ENCODE measurements around the gene CENATAC.
A peak's percentile ranks its signal among the peaks of the same experiment; 100 is the strongest.
"Not testable (repeated sequence)": the region's sequence is repeated elsewhere in the genome, so short reads cannot be mapped to it uniquely, and the experiment has no call there.

Gene CENATAC

GRCh38 chr11:119016216-119017009 lies 18.5 kb downstream of the CENATAC start:
- H3K4me1 Mint-ChIP-seq = peaks cover 19% of the 10 kb centered on the region
- TF ChIP-seq CTCF (IDR thresholded peaks at IDR 0.05; ENCODE audit: unreplicated experiment in 3 of 3) = no peak
- H3K27me3 Mint-ChIP-seq (ENCODE audit: low read depth) = no peaks in the 10 kb centered on the region
- H3K4me3 Mint-ChIP-seq = peak overlapping the region; percentile 99 to 100 (median 99)
- H3K36me3 Mint-ChIP-seq (ENCODE audit: low read depth) = peaks cover 63% of the 10 kb centered on the region
- H3K27ac Mint-ChIP-seq = no peak overlapping the region
- no peaks in the 10 kb centered on the region for H3K9me3 Mint-ChIP-seq

GRCh38 chr11:119017377-119017776 lies 19.4 kb downstream of the CENATAC start:
- Mint-ChIP-seq H3K27ac (peak overlapping the region; percentile 96 to 100 (median 99)), H3K4me3 (peak overlapping the region; percentile 99 to 100 (median 99))

GRCh38 chr11:119018074-119018938 lies 20.4 kb downstream of the CENATAC start, which contains the start of the genes RPS25 and TRAPPC4:
Gene RPS25 (minus strand): TSS chr11:119018343. CDS start chr11:119018284, 59 bp downstream.
Gene TRAPPC4 (plus strand): TSS chr11:119018766. CDS start chr11:119018796, 30 bp downstream.
- no peak for TF ChIP-seq CTCF (IDR thresholded peaks at IDR 0.05; ENCODE audit: unreplicated experiment in 3 of 3)
- H3K9me3 Mint-ChIP-seq = no peaks in the 10 kb centered on the region

More at GRCh38 chr11:119017377-119017776, 19.4 kb downstream of the CENATAC start:
- H3K36me3 Mint-ChIP-seq (ENCODE audit: low read depth) = peaks cover 66% of the 10 kb centered on the region
- not testable (repeated sequence) for H3K27me3 Mint-ChIP-seq (ENCODE audit: low read depth); H3K9me3 Mint-ChIP-seq
- H3K4me1 Mint-ChIP-seq = peaks cover 22% of the 10 kb centered on the region

GRCh38 chr11:119019996-119020395 lies 22.1 kb downstream of the CENATAC start:
- Mint-ChIP-seq H3K27ac (peak overlapping the region; percentile 96 to 100 (median 99)), H3K27me3 (ENCODE audit: low read depth) (no peaks in the 10 kb centered on the region), H3K36me3 (ENCODE audit: low read depth) (peaks cover 64% of the 10 kb centered on the region), H3K9me3 (no peaks in the 10 kb centered on the region), H3K4me3 (peak overlapping the region; percentile 99 to 100 (median 99)), H3K4me1 (peaks cover 22% of the 10 kb centered on the region)
- no peak for TF ChIP-seq CTCF (IDR thresholded peaks at IDR 0.05; ENCODE audit: unreplicated experiment in 3 of 3)

More at GRCh38 chr11:119018074-119018938, 20.4 kb downstream of the CENATAC start, which contains the start of the genes RPS25 and TRAPPC4:
- H3K27ac Mint-ChIP-seq = peak within 1 kb of the TSS; percentile 96 to 100 (median 99)
- H3K27me3 Mint-ChIP-seq (ENCODE audit: low read depth) = no peaks in the 10 kb centered on the region
- H3K4me3 Mint-ChIP-seq = peak within 1 kb of the TSS; percentile 99 to 100 (median 99)
- H3K4me1 Mint-ChIP-seq = peaks cover 22% of the 10 kb centered on the region
- H3K36me3 Mint-ChIP-seq (ENCODE audit: low read depth) = peaks cover 61% of the 10 kb centered on the region

GRCh38 chr11:119021631-119022030 lies 23.7 kb downstream of the CENATAC start:
- Mint-ChIP-seq H3K4me1 (peaks cover 22% of the 10 kb centered on the region), H3K36me3 (ENCODE audit: low read depth) (peaks cover 56% of the 10 kb centered on the region), H3K9me3 (no peaks in the 10 kb centered on the region), H3K4me3 (peak overlapping the region; percentile 66 to 78 (median 71)), H3K27me3 (ENCODE audit: low read depth) (no peaks in the 10 kb centered on the region), H3K27ac (peak overlapping the region in 2 of 3 experiments; percentile 28 to 38)
- no peak for TF ChIP-seq CTCF (IDR thresholded peaks at IDR 0.05; ENCODE audit: unreplicated experiment in 3 of 3)

- H3K27ac Mint-ChIP-seq = peak overlapping the region in 1 of 3 experiments; percentile 1
- peaks cover 51% of the 10 kb centered on the region for H3K36me3 Mint-ChIP-seq (ENCODE audit: low read depth)
- peak overlapping the region in 1 of 3 experiments; percentile 5 for H3K4me3 Mint-ChIP-seq
- no peaks in the 10 kb centered on the region for H3K9me3 Mint-ChIP-seq
- H3K4me1 Mint-ChIP-seq = peaks cover 23% of the 10 kb centered on the region
- no peaks in the 10 kb centered on the region for H3K27me3 Mint-ChIP-seq (ENCODE audit: low read depth)
- no peak for TF ChIP-seq CTCF (IDR thresholded peaks at IDR 0.05; ENCODE audit: unreplicated experiment in 3 of 3)
Observed at GRCh38 chr11:119023741-119024140, 25.8 kb downstream of the CENATAC start.

All from nephron (organoid).